Fibroblast of lung (primary cell): ENCODE measurements around the gene PHYHD1.

Experiments used
- CTCF ChIP-seq, 2 donors: IDR thresholded peaks in 1 of 2; conservative IDR thresholded peaks in 1 of 2; 1 replicate in 1 of 2; 2 replicates in 1 of 2; pipeline ENCODE4 v1.5.1; 2011 to 2012; ENCODE audit warnings: low read length in 2 of 2, control low read depth in 1 of 2, inconsistent platforms in 1 of 2, low read depth in 1 of 2, mild to moderate bottlenecking in 1 of 2
- EZH2 ChIP-seq: IDR thresholded peaks from 2 replicates; pipeline ENCODE4 v1.5.1; 2012; ENCODE audit warnings: low read length, control low read depth, mild to moderate bottlenecking; ENCODE audit errors: missing control alignments

- TF ChIP-seq CTCF (conservative IDR thresholded peaks at IDR 0.05 in 1 of 2, IDR thresholded peaks at IDR 0.05 in 1 of 2; ENCODE audit: low read depth in 1 of 2, low read length in 2 of 2) (no peak), EZH2 (no peak)
Observed at GRCh38 chr9:128905964-128906363, 14.8 kb upstream of the PHYHD1 start.
